ENCODE data around the gene CLDN15. TPM values are rescaled to one million over a fixed set of nuclear protein-coding genes. Genes with fewer than 3 reads are reported as not detected.

The CLDN15 gene
- total and polyA plus RNA-seq, 2 donors: 4.6 to 34.2 TPM

DNA sequence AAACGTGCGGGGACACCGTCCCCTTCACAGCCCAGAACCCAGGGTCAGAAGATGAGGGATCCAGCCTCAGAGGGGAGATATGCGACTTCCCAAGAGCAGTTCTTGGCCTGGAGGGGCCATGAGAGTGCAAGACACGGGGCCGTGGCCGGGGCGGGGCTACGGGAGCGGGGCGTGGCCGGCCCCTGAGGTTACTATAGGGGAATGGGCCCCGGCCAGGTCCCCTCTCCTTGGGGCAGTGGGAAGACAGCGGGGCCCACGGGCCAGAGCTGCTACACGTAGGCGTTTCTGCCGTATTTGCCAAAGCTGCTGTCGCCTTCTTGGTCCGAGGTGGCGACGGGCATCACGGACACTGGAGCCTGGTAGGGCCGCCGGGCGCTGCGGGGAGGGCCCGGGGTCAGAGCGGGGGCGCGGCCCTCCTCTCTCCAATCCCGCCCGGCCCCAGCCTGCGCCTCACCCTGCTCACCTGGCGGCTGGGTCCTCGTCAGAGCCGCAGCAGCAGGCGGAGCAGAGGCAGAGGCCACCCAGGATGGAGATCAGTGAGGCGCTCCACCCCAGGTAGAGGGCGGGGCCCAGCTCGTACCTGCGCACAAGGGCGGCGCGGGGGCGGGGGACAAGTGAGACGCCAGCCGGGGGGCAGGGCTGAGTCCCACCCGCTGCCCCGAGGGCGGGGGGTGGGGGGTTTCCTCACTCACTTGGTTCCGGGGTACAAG, 5.3 kb downstream of the CLDN15 start:
- Histone ChIP-seq H3K36me3 (ENCODE audit: control insufficient read depth in 2 of 2, insufficient read depth in 2 of 2, low read length in 1 of 2) (peaks cover 22 to 61% of the 10 kb centered on the region in 2 donors), H3K27ac (ENCODE audit: low read depth in 1 of 2, low read length in 1 of 2) (peak overlapping the region in 1 of 2 donors; percentile 31), H3K4me1 (ENCODE audit: control insufficient read depth in 2 of 2, insufficient read depth in 2 of 2, low read length in 2 of 2) (peaks cover 0 to 5% of the 10 kb centered on the region in 2 donors), H3K9me3 (ENCODE audit: control insufficient read depth in 2 of 2, insufficient read depth in 1 of 2, low read length in 1 of 2) (no peaks in the 10 kb centered on the region), H3K27me3 (ENCODE audit: control insufficient read depth in 2 of 2, insufficient read depth in 1 of 2, low read length in 1 of 2) (no peaks in the 10 kb centered on the region), H3K4me3 (ENCODE audit: low read length in 2 of 2) (no peak overlapping the region)
- DNase-seq (ENCODE audit: low read depth in 6 of 9, low spot score in 9 of 9): no peak
- WGBS: 93% methylated on average over 52 of the region's 52 CpGs

- DNase-seq (ENCODE audit: low read depth in 6 of 9, low spot score in 9 of 9): no peak
- 95% methylated on average over 7 of the region's 7 CpGs for WGBS
- H3K4me1 ChIP-seq (ENCODE audit: control insufficient read depth in 2 of 2, insufficient read depth in 2 of 2, low read length in 2 of 2): no peaks in the 10 kb centered on the region
- H3K36me3 ChIP-seq (ENCODE audit: control insufficient read depth in 2 of 2, insufficient read depth in 2 of 2, low read length in 1 of 2): peaks cover 21 to 55% of the 10 kb centered on the region in 2 donors
- no peak overlapping the region for H3K27ac ChIP-seq (ENCODE audit: low read depth in 1 of 2, low read length in 1 of 2)
- H3K4me3 ChIP-seq (ENCODE audit: low read length in 2 of 2): no peak overlapping the region
- H3K9me3 ChIP-seq (ENCODE audit: control insufficient read depth in 2 of 2, insufficient read depth in 1 of 2, low read length in 1 of 2): no peaks in the 10 kb centered on the region
- no peaks in the 10 kb centered on the region for H3K27me3 ChIP-seq (ENCODE audit: control insufficient read depth in 2 of 2, insufficient read depth in 1 of 2, low read length in 1 of 2)
Observed at GRCh38 chr7:101231644-101232043, 6.0 kb downstream of the CLDN15 start.

DNA sequence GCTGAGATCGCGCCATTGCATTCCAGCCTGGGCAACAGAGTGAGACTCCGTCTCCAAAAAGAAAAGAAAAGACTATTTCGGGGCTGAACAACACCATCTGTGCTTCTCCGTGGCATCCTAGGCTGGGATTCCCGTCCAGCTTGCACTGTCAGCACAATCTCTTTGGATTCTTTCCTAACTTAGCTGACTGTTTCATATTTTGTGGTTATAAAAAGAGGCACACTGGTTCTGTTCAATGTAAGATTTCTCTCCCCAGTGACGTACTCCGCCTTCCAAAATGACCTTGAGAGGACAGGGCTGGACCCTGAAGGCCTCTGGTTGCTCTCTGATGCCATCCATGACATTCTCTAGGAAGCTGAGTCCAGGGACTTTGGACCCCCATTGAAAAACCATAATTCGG, 10.9 kb downstream of the CLDN15 start:
- Histone ChIP-seq H3K4me3 (ENCODE audit: low read length in 2 of 2) (no peak overlapping the region), H3K27me3 (ENCODE audit: control insufficient read depth in 2 of 2, insufficient read depth in 1 of 2, low read length in 1 of 2) (no peaks in the 10 kb centered on the region), H3K4me1 (ENCODE audit: control insufficient read depth in 2 of 2, insufficient read depth in 2 of 2, low read length in 2 of 2) (no peaks in the 10 kb centered on the region), H3K27ac (ENCODE audit: low read depth in 1 of 2, low read length in 1 of 2) (no peak overlapping the region), H3K9me3 (ENCODE audit: control insufficient read depth in 2 of 2, insufficient read depth in 1 of 2, low read length in 1 of 2) (no peaks in the 10 kb centered on the region), H3K36me3 (ENCODE audit: control insufficient read depth in 2 of 2, insufficient read depth in 2 of 2, low read length in 1 of 2) (peaks cover 41 to 53% of the 10 kb centered on the region in 2 donors)
- DNase-seq (ENCODE audit: low read depth in 6 of 9, low spot score in 9 of 9): no peak
- WGBS: 97% methylated on average over 9 of the region's 9 CpGs

DNA sequence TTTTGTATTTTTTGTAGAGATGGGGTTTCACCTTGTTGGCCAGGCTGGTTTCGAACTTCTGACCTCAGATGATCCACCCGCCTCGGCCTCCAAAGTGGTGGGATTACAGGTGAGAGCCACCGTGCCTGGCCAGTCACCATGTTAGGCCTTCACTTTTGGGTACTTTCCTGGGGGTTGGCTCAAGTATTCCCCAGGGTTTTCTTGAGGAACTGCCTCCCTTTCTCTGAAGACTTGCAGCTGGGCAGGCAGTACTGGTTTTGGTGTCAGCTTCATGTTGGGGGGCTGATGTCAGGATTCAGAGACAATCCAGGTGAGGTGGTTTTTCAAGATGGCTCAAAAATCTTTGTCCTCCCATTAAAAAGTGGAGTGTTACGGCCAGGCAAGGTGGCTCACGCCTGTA, 12.0 kb downstream of the CLDN15 start:
- Histone ChIP-seq H3K27me3 (ENCODE audit: control insufficient read depth in 2 of 2, insufficient read depth in 1 of 2, low read length in 1 of 2) (no peaks in the 10 kb centered on the region), H3K27ac (ENCODE audit: low read depth in 1 of 2, low read length in 1 of 2) (no peak overlapping the region), H3K9me3 (ENCODE audit: control insufficient read depth in 2 of 2, insufficient read depth in 1 of 2, low read length in 1 of 2) (no peaks in the 10 kb centered on the region), H3K4me1 (ENCODE audit: control insufficient read depth in 2 of 2, insufficient read depth in 2 of 2, low read length in 2 of 2) (no peaks in the 10 kb centered on the region), H3K36me3 (ENCODE audit: control insufficient read depth in 2 of 2, insufficient read depth in 2 of 2, low read length in 1 of 2) (peaks cover 43 to 47% of the 10 kb centered on the region in 2 donors), H3K4me3 (ENCODE audit: low read length in 2 of 2) (no peak overlapping the region)
- no peak for DNase-seq (ENCODE audit: low read depth in 6 of 9, low spot score in 9 of 9)
- 97% methylated on average over 6 of the region's 6 CpGs for WGBS

DNA sequence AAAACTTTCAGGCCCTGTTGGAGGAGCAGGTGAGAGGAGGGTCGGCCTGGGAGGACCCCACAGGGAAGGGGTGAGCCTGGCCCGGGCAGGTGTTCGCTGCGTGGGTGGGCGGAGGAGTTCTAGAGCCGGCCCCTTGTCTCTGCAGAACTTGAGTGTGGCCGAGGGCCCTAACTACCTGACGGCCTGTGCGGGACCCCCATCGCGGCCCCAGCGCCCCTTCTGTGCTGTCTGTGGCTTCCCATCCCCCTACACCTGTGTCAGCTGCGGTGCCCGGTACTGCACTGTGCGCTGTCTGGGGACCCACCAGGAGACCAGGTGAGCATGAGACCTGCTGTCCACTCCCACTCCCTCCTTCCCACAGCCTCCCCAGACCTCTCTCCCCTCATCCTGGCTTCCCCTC, 14.1 kb downstream of the CLDN15 start:
- DNase-seq (ENCODE audit: low read depth in 6 of 9, low spot score in 9 of 9): no peak
- Histone ChIP-seq H3K36me3 (ENCODE audit: control insufficient read depth in 2 of 2, insufficient read depth in 2 of 2, low read length in 1 of 2) (peaks cover 35 to 43% of the 10 kb centered on the region in 2 donors), H3K27me3 (ENCODE audit: control insufficient read depth in 2 of 2, insufficient read depth in 1 of 2, low read length in 1 of 2) (no peaks in the 10 kb centered on the region), H3K9me3 (ENCODE audit: control insufficient read depth in 2 of 2, insufficient read depth in 1 of 2, low read length in 1 of 2) (no peaks in the 10 kb centered on the region), H3K4me3 (ENCODE audit: low read length in 2 of 2) (no peak overlapping the region), H3K27ac (ENCODE audit: low read depth in 1 of 2, low read length in 1 of 2) (no peak overlapping the region), H3K4me1 (ENCODE audit: control insufficient read depth in 2 of 2, insufficient read depth in 2 of 2, low read length in 2 of 2) (peaks cover 6 to 7% of the 10 kb centered on the region in 2 donors)
- WGBS: 99% methylated on average over 15 of the region's 15 CpGs

DNA sequence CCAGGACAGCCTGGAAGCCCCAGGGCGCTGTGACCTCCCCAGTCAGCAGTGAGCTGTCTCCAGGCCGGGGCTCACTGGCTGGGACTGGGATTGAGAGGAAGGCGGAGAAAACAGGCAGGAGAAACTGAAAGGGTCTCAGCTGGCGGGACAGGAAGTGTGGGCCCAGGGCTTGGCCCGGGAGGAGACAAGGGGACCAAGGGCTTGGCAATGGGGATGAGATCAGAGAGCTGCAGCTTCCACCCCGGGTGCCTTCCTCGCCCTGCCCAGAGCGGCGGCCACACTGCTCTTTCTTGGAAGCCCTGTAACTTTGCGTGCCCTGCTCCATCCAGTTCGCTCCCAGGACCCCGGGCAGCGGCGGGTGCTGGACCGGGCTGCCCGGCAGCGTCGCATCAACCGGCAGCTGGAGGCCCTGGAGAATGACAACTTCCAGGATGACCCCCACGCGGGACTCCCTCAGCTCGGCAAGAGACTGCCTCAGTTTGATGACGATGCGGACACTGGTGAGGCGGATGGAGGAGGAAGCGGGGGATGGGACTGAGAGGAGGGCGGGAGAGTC, 15.2 kb downstream of the CLDN15 start:
- no peak overlapping the region for H3K27ac ChIP-seq (ENCODE audit: low read depth in 1 of 2, low read length in 1 of 2)
- DNase-seq (ENCODE audit: low read depth in 6 of 9, low spot score in 9 of 9): no peak
- H3K36me3 ChIP-seq (ENCODE audit: control insufficient read depth in 2 of 2, insufficient read depth in 2 of 2, low read length in 1 of 2): peaks cover 28 to 38% of the 10 kb centered on the region in 2 donors
- peaks cover 7 to 10% of the 10 kb centered on the region in 2 donors for H3K4me1 ChIP-seq (ENCODE audit: control insufficient read depth in 2 of 2, insufficient read depth in 2 of 2, low read length in 2 of 2)
- H3K9me3 ChIP-seq (ENCODE audit: control insufficient read depth in 2 of 2, insufficient read depth in 1 of 2, low read length in 1 of 2): no peaks in the 10 kb centered on the region
- no peaks in the 10 kb centered on the region for H3K27me3 ChIP-seq (ENCODE audit: control insufficient read depth in 2 of 2, insufficient read depth in 1 of 2, low read length in 1 of 2)
- 97% methylated on average over 27 of the region's 27 CpGs for WGBS
- H3K4me3 ChIP-seq (ENCODE audit: low read length in 2 of 2): no peak overlapping the region

DNA sequence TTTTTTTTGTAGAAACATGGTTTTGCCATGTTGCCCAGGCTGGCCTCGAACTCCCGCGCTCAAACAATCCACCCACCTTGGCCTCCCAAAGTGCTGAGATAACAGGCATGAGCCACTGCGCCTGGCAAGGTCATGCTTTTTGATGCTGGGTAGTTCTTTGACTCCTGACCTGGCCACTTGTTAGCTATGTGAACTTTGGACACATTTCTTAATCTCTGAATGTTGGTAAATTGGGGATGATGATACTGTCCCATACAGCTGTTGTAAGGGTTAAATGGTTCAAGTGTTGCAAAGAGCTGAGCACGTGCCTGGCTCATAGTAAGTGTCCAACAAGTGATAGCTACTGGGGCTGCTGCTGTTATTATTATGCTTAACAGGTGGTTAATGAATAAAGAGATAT, 17.3 kb downstream of the CLDN15 start:
- Histone ChIP-seq H3K4me1 (ENCODE audit: control insufficient read depth in 2 of 2, insufficient read depth in 2 of 2, low read length in 2 of 2) (peaks cover 7 to 18% of the 10 kb centered on the region in 2 donors), H3K27ac (ENCODE audit: low read depth in 1 of 2, low read length in 1 of 2) (no peak overlapping the region), H3K27me3 (ENCODE audit: control insufficient read depth in 2 of 2, insufficient read depth in 1 of 2, low read length in 1 of 2) (peaks cover 0 to 13% of the 10 kb centered on the region in 2 donors), H3K4me3 (ENCODE audit: low read length in 2 of 2) (no peak overlapping the region), H3K36me3 (ENCODE audit: control insufficient read depth in 2 of 2, insufficient read depth in 2 of 2, low read length in 1 of 2) (peaks cover 23 to 30% of the 10 kb centered on the region in 2 donors), H3K9me3 (ENCODE audit: control insufficient read depth in 2 of 2, insufficient read depth in 1 of 2, low read length in 1 of 2) (no peaks in the 10 kb centered on the region)
- DNase-seq (ENCODE audit: low read depth in 6 of 9, low spot score in 9 of 9): no peak
- WGBS: 96% methylated on average over 5 of the region's 5 CpGs

GRCh38 chr7:101218236-101219125, 19.1 kb downstream of the CLDN15 start:
- Histone ChIP-seq H3K27me3 (ENCODE audit: control insufficient read depth in 2 of 2, insufficient read depth in 1 of 2, low read length in 1 of 2) (peaks cover 0 to 13% of the 10 kb centered on the region in 2 donors), H3K4me1 (ENCODE audit: control insufficient read depth in 2 of 2, insufficient read depth in 2 of 2, low read length in 2 of 2) (peaks cover 7 to 18% of the 10 kb centered on the region in 2 donors), H3K9me3 (ENCODE audit: control insufficient read depth in 2 of 2, insufficient read depth in 1 of 2, low read length in 1 of 2) (no peaks in the 10 kb centered on the region), H3K36me3 (ENCODE audit: control insufficient read depth in 2 of 2, insufficient read depth in 2 of 2, low read length in 1 of 2) (peaks cover 7 to 14% of the 10 kb centered on the region in 2 donors), H3K27ac (ENCODE audit: low read depth in 1 of 2, low read length in 1 of 2) (peak overlapping the region in 1 of 2 donors; percentile 58), H3K4me3 (ENCODE audit: low read length in 2 of 2) (peak overlapping the region; percentile 84 to 96)
- WGBS: 12% methylated on average over 26 of the region's 26 CpGs
- DNase-seq (ENCODE audit: low read depth in 6 of 9, low spot score in 9 of 9): no peak
